ENCODE data around the gene ZNF189.

ZNF189 gene

DNA sequence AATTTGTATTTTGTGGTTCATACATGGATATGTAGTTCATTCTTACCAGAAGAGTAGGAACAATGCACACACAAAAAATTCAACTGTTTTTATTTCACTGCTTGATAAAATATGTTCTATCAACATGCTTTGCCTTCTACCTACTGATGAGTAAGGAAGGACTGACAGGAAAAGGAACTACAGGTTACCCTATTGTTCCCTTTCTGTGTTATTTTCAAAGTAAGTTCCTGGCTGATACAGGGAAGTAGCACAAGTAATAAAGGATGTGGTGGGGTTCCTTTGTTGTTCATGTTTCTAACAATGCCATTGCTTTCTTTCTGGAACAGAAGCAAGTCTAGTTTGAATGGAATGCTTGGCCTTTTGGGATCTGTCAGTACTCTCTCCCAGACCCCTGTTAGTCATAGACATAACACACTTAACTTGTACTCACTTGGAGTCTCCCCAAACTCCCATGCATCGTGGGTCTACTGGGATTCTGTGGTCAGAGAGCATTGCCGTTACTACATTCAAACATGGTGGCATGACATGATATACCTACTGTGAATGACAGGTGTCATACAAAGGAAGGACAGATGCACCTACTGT, 57.1 kb downstream of the ZNF189 start:
- DNase-seq: no peak

DNA sequence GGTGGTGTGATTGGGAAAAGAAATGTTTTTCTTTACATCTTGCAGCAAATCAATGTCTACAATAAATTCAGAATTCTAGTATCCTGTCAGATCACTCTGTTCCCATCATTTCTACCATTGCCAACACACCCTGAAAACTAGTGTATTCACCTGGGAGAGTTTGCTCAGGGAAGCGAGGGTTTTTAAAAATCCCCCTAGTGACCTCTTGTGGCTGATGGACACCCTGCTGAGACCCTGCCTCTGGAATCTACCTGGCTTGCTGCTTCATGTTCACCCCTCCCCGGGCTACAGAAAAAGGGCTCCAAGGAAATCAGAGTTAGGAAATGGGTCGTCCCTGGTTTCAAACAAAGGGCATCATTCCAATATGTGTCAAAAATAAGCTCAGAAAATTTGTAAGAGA, 58.4 kb downstream of the ZNF189 start:
- no peak for DNase-seq

GRCh38 chr9:101458963-101459631, 60.4 kb downstream of the ZNF189 start:
- peak; percentile 74 for DNase-seq

Data from DMS 273 treated with DMSO at 0.1 percent for 48 hours (cell line).